ENCODE measurements around the gene TRPM3.

DNA sequence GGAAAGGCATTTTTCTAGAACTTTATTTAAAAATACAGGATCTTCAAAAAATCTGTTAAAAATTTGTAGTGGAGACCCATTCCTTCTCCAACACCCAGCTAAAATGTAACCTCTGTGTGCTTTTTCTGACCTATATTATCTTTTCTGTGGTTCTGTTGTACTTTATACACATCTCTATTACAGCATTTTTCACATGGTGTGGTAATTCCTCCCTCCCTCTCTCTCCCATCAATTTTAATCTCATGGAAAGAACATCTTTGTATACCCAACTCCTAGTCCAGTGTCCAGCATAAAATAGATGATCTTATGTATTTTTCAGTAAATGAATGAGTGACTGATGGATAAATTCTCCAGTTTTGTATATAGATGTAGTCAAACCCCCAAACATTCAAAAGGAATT is 523.5 kb downstream of the TRPM3 start:
- TF ChIP-seq, protein P1, sequence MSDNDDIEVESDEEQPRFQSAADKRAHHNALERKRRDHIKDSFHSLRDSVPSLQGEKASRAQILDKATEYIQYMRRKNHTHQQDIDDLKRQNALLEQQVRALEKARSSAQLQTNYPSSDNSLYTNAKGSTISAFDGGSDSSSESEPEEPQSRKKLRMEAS (IDR thresholded peaks at IDR 0.05; ENCODE audit: low read depth, low read length): no peak
- TF ChIP-seq, protein P2, sequence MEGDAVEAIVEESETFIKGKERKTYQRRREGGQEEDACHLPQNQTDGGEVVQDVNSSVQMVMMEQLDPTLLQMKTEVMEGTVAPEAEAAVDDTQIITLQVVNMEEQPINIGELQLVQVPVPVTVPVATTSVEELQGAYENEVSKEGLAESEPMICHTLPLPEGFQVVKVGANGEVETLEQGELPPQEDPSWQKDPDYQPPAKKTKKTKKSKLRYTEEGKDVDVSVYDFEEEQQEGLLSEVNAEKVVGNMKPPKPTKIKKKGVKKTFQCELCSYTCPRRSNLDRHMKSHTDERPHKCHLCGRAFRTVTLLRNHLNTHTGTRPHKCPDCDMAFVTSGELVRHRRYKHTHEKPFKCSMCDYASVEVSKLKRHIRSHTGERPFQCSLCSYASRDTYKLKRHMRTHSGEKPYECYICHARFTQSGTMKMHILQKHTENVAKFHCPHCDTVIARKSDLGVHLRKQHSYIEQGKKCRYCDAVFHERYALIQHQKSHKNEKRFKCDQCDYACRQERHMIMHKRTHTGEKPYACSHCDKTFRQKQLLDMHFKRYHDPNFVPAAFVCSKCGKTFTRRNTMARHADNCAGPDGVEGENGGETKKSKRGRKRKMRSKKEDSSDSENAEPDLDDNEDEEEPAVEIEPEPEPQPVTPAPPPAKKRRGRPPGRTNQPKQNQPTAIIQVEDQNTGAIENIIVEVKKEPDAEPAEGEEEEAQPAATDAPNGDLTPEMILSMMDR (IDR thresholded peaks at IDR 0.05; ENCODE audit: low read depth, low read length): no peak
